SK-N-SH treated with all-trans-retinoic acid at 6 μM for 48 hours (cell line): ENCODE results near the gene RERE.

Experiments used
- ATAC-seq: fragments of 200-7000 bp; cut with Tn5 transposase; 3 replicates; pipeline ENCODE4 v1.9.1; 2020; ENCODE audit warnings: mild to moderate bottlenecking, moderate library complexity
- ARNTL ChIP-seq: fragments of 450-650 bp; formaldehyde crosslinking; IDR thresholded peaks from 2 replicates; pipeline ENCODE4 v1.5.0; 2020; ENCODE audit warnings: low read depth, mild to moderate bottlenecking, moderate library complexity, borderline replicate concordance
- BACH2 ChIP-seq: fragments of 250-450 bp; sonication (Bioruptor Pico); IDR thresholded peaks from 2 replicates; pipeline ENCODE4 v1.9.0; 2021; ENCODE audit warnings: mild to moderate bottlenecking, borderline replicate concordance
- CSDC2 ChIP-seq: fragments of 250-450 bp; sonication (Bioruptor Pico); IDR thresholded peaks from 2 replicates; pipeline ENCODE4 v1.5.0; 2020; ENCODE audit warnings: mild to moderate bottlenecking, moderate library complexity
- ESRRG ChIP-seq: fragments of 250-450 bp; sonication (Bioruptor Pico); IDR thresholded peaks from 2 replicates; pipeline ENCODE4 v1.6.1; 2021; ENCODE audit warnings: mild to moderate bottlenecking
- ISL1 ChIP-seq: fragments of 250-450 bp; sonication (Bioruptor Pico); IDR thresholded peaks from 2 replicates; pipeline ENCODE4 v2.1.2; 2022; ENCODE audit warnings: mild to moderate bottlenecking, moderate library complexity
- RARB ChIP-seq: fragments of 250-450 bp; sonication (Bioruptor Pico); IDR thresholded peaks from 2 replicates; pipeline ENCODE4 v1.8.0; 2021; ENCODE audit warnings: mild to moderate bottlenecking, moderate library complexity
- SNAI2 ChIP-seq: fragments of 250-450 bp; sonication (Bioruptor Pico); IDR thresholded peaks from 2 replicates; pipeline ENCODE4 v1.5.0; 2020; ENCODE audit warnings: mild to moderate bottlenecking, moderate library complexity
- TCF4 ChIP-seq: fragments of 250-450 bp; sonication (Bioruptor Pico); IDR thresholded peaks from 2 replicates; pipeline ENCODE4 v1.8.0; 2021; ENCODE audit warnings: mild to moderate bottlenecking, moderate library complexity, borderline replicate concordance
- ZC3H10 ChIP-seq: fragments of 250-450 bp; sonication (Bioruptor Pico); IDR thresholded peaks from 2 replicates; pipeline ENCODE4 v1.5.1; 2021; ENCODE audit warnings: mild to moderate bottlenecking, moderate library complexity
- ZFP3 ChIP-seq: fragments of 250-450 bp; sonication (Bioruptor Pico); IDR thresholded peaks from 2 replicates; pipeline ENCODE4 v1.5.0; 2020; ENCODE audit warnings: mild to moderate bottlenecking, moderate library complexity
- ZFP30 ChIP-seq: fragments of 450-650 bp; formaldehyde crosslinking; IDR thresholded peaks from 2 replicates; pipeline ENCODE4 v1.5.0; 2022; ENCODE audit warnings: mild to moderate bottlenecking, moderate library complexity
- ZNF70 ChIP-seq: fragments of 450-650 bp; formaldehyde crosslinking; IDR thresholded peaks from 2 replicates; pipeline ENCODE4 v1.5.0; 2020; ENCODE audit warnings: mild to moderate bottlenecking, moderate library complexity
- TF ChIP-seq, protein P1 (sequence below): fragments of 250-450 bp; sonication (Bioruptor Pico); IDR thresholded peaks from 2 replicates; pipeline ENCODE4 v1.5.1; 2020; ENCODE audit warnings: low read depth, mild to moderate bottlenecking, moderate library complexity
- TF ChIP-seq, protein P2 (sequence below): fragments of 250-450 bp; sonication (Bioruptor Pico); IDR thresholded peaks from 2 replicates; pipeline ENCODE4 v1.5.0; 2020; ENCODE audit warnings: mild to moderate bottlenecking, moderate library complexity
- TF ChIP-seq, protein P3 (sequence below): fragments of 250-450 bp; sonication (Bioruptor Pico); IDR thresholded peaks from 2 replicates; pipeline ENCODE4 v1.5.1; 2021; ENCODE audit warnings: mild to moderate bottlenecking, moderate library complexity

Gene RERE

DNA sequence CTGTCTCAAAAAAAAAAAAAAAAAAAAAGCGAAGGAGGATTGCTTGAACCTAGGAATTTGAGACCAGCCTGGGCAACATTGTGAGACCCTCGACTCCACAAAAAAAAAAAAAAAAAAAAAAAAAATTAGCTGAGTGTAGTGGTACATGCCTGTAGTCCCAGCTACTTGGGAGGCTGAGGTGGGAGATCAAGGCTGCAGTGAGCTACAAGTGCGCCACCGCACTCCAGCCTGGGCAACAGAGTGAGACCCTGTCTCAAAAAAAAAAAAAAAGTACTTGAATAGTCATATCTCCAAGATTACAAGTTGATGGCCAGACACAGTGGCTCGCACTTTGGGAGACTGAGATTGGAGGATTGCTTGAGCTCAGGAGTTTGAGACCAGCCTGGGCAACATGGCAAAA, 33.6 kb upstream of the RERE start (continued):
- TF ChIP-seq, protein P1, sequence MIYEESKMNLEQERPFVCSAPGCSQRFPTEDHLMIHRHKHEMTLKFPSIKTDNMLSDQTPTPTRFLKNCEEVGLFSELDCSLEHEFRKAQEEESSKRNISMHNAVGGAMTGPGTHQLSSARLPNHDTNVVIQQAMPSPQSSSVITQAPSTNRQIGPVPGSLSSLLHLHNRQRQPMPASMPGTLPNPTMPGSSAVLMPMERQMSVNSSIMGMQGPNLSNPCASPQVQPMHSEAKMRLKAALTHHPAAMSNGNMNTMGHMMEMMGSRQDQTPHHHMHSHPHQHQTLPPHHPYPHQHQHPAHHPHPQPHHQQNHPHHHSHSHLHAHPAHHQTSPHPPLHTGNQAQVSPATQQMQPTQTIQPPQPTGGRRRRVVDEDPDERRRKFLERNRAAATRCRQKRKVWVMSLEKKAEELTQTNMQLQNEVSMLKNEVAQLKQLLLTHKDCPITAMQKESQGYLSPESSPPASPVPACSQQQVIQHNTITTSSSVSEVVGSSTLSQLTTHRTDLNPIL (CRISPR knock-in tag) = no peak
- no peak for TF ChIP-seq ISL1 (CRISPR knock-in tag)
- TF ChIP-seq, all 23 proteins: peak for 0

DNA sequence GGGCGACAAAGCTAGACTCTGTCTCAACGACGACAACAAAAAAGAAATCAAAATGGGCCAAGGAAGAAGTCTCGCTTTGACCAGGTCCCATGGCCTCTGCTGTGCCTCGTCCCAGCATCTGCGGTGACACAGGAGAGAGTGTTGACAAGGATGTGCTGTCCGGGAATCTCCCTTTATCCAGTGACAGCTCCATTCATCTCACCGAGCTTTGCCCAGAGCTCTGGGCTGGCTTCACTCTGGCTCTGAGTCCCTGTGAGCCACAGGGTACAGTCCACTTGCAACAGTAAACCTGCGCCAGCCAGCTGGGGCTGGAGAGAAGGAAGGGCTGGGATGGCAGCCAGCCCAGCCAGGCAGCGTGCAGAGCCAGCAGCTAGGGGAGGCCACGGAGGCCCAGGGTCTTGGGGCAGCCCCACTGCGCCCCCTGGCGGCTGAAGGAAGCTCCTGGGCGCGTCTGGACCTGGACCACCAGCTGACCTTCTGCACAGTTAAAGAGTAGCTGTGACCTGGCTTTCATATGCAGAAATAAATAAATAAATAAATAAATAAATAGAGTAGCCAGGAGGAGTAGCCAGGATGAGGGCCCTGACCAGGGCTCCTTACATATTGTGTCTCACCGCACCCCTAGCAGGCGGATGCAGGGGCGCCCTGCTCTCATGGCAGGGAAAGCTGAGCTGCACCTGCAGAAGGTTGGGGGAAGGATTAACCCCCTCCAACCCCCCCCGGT, 31.4 kb upstream of the RERE start:
- ATAC-seq = peak; percentile 95
- TF ChIP-seq RARB (CRISPR knock-in tag) (no peak), SNAI2 (CRISPR knock-in tag) (0 out of 2 replicates have a peak, but pooled peaks have one; percentile 31), ARNTL (CRISPR knock-in tag) (no peak), TCF4 (CRISPR knock-in tag) (peak; percentile 32; the same call in 1 of the 2 replicates), CSDC2 (CRISPR knock-in tag) (no peak), ESRRG (CRISPR knock-in tag) (no peak), ZFP30 (no peak), ZFP3 (CRISPR knock-in tag) (no peak)
- TF ChIP-seq, protein P2, sequence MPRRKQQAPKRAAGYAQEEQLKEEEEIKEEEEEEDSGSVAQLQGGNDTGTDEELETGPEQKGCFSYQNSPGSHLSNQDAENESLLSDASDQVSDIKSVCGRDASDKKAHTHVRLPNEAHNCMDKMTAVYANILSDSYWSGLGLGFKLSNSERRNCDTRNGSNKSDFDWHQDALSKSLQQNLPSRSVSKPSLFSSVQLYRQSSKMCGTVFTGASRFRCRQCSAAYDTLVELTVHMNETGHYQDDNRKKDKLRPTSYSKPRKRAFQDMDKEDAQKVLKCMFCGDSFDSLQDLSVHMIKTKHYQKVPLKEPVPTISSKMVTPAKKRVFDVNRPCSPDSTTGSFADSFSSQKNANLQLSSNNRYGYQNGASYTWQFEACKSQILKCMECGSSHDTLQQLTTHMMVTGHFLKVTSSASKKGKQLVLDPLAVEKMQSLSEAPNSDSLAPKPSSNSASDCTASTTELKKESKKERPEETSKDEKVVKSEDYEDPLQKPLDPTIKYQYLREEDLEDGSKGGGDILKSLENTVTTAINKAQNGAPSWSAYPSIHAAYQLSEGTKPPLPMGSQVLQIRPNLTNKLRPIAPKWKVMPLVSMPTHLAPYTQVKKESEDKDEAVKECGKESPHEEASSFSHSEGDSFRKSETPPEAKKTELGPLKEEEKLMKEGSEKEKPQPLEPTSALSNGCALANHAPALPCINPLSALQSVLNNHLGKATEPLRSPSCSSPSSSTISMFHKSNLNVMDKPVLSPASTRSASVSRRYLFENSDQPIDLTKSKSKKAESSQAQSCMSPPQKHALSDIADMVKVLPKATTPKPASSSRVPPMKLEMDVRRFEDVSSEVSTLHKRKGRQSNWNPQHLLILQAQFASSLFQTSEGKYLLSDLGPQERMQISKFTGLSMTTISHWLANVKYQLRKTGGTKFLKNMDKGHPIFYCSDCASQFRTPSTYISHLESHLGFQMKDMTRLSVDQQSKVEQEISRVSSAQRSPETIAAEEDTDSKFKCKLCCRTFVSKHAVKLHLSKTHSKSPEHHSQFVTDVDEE (CRISPR knock-in tag) = peak; percentile 56
- TF ChIP-seq, protein P3, sequence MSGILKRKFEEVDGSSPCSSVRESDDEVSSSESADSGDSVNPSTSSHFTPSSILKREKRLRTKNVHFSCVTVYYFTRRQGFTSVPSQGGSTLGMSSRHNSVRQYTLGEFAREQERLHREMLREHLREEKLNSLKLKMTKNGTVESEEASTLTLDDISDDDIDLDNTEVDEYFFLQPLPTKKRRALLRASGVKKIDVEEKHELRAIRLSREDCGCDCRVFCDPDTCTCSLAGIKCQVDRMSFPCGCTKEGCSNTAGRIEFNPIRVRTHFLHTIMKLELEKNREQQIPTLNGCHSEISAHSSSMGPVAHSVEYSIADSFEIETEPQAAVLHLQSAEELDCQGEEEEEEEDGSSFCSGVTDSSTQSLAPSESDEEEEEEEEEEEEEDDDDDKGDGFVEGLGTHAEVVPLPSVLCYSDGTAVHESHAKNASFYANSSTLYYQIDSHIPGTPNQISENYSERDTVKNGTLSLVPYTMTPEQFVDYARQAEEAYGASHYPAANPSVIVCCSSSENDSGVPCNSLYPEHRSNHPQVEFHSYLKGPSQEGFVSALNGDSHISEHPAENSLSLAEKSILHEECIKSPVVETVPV (CRISPR knock-in tag) = no peak

DNA sequence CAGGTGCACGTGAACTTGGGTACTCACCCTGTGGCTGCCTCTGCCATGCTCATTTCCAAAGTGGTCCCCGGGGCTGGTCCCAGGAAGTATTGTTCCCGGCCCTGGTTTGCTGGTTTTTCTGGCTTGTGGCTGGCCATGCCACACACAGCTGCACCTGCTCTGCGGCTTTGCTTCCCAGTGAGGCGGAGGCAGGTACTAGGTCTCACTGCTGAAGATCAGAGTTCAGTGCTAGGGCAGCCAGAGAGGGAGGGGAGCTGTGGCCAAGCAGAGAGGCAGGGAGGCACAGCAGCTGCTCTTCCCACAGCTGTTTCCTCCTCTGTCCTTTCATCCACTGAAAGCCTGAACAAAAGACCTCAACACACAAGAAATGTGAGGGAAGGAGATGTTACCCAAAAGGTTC, 30.6 kb upstream of the RERE start:
- no peak for TF ChIP-seq ZFP3 (CRISPR knock-in tag)
- TF ChIP-seq SNAI2 (CRISPR knock-in tag) = no peak
- TF ChIP-seq CSDC2 (CRISPR knock-in tag) = no peak
- TF ChIP-seq, protein P2 (CRISPR knock-in tag) = no peak
- TF ChIP-seq, all 23 proteins: peak for 0
- ATAC-seq = no peak

DNA sequence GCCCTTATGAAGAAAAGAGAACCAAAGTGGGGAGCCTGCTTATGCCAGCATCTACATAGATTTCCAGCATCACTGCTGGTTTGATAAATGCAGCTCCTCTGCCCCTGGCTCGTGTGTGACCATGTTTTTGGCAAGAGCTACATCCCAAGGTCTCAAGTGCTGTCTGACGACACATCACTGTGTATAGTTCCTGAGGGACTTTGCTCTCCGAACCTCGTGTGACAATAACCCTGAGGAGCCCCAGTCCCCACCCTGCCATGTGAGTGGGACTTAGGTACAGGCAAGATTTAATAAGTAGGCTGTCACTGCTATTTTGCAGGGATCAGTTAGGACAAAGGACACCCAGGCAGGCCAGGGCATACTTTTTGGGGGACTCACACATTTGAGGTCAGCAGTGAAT, 28.8 kb upstream of the RERE start:
- TF ChIP-seq ZFP30 (no peak), BACH2 (CRISPR knock-in tag) (no peak), ZC3H10 (CRISPR knock-in tag) (no peak), SNAI2 (CRISPR knock-in tag) (no peak), ZNF70 (CRISPR knock-in tag) (no peak)
- ATAC-seq = no peak
